ENCODE results near the gene RALGAPA2.

DNA sequence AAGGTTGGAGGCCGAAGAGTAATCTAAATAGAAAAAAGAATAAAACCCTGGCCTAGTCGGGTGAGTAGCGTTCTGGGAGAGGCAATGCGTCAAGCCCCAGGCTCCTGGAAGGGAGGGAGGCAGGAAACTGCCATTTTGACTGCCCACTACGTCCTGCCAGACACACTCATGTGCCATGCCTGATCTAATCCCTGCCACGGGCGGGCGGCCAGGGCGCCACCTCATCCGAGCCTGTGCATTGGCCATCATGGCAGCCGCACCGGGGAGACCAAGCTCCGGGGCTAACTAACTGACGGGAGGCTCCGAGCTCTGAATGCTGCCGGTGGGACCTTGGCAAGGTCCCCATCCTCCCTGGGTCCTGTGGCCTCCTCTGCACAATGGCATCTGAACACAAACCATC lies 275.8 kb downstream of the RALGAPA2 start:
- TF ChIP-seq, protein P1, sequence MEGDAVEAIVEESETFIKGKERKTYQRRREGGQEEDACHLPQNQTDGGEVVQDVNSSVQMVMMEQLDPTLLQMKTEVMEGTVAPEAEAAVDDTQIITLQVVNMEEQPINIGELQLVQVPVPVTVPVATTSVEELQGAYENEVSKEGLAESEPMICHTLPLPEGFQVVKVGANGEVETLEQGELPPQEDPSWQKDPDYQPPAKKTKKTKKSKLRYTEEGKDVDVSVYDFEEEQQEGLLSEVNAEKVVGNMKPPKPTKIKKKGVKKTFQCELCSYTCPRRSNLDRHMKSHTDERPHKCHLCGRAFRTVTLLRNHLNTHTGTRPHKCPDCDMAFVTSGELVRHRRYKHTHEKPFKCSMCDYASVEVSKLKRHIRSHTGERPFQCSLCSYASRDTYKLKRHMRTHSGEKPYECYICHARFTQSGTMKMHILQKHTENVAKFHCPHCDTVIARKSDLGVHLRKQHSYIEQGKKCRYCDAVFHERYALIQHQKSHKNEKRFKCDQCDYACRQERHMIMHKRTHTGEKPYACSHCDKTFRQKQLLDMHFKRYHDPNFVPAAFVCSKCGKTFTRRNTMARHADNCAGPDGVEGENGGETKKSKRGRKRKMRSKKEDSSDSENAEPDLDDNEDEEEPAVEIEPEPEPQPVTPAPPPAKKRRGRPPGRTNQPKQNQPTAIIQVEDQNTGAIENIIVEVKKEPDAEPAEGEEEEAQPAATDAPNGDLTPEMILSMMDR (IDR thresholded peaks at IDR 0.05), result no peak
- TF ChIP-seq POLR2A (IDR thresholded peaks at IDR 0.05), result no peak
- TF ChIP-seq POLR2AphosphoS5 (IDR thresholded peaks at IDR 0.05), result no peak
